ENCODE results near the gene IQSEC2.

- TF ChIP-seq CTCF (IDR thresholded peaks at IDR 0.05) (no peak), POLR2A (IDR thresholded peaks at IDR 0.05) (no peak)
These were observed 18.8 kb upstream of the IQSEC2 start for GRCh38 chrX:53300157-53300556.
